Cardiac muscle cell (in vitro differentiated cells and primary cell): ENCODE results near the gene SMYD3. TPM values are rescaled to one million over a fixed set of nuclear protein-coding genes. Genes with fewer than 3 reads are reported as not detected.
A peak's percentile ranks its signal among the peaks of the same experiment; 100 is the strongest.

Experiments
- DNase-seq, 2 donors: peaks; one replicate each; pipeline versions ENCODE4 v3.0.0 to v3.0.0-alpha.2; 2010 to 2017; ENCODE audit warnings: low read depth in 1 of 2, low spot score in 1 of 2
- H3K27ac ChIP-seq: fragments of 200-600 bp; sonication (generic); 2 replicates; pipeline ENCODE4 v1.5.1; 2016
- H3K27me3 ChIP-seq: fragments of 200-600 bp; sonication (generic); 2 replicates; pipeline ENCODE4 v1.6.0; 2016; ENCODE audit warnings: control low read depth
- H3K36me3 ChIP-seq: fragments of 200-600 bp; sonication (generic); 2 replicates; pipeline ENCODE4 v1.5.1; 2016; ENCODE audit warnings: control low read depth
- H3K4me1 ChIP-seq: fragments of 200-600 bp; sonication (generic); 2 replicates; pipeline ENCODE4 v1.8.1; 2017; ENCODE audit warnings: low read depth, mild to moderate bottlenecking, mixed run types
- H3K4me3 ChIP-seq: fragments of 200-600 bp; sonication (generic); 2 replicates; pipeline ENCODE4 v1.5.1; 2016; ENCODE audit warnings: mild to moderate bottlenecking
- H3K9me3 ChIP-seq: fragments of 200-600 bp; sonication (generic); 2 replicates; pipeline ENCODE4 v1.5.1; 2017; ENCODE audit warnings: low read depth, mild to moderate bottlenecking, control low read depth
- polyA plus RNA-seq: library from polyadenylated mRNA; unstranded; fragments of >200 nt; fragmentation: Nextera tagmentation; extraction: Ambion mirVana; gene quantifications from 2 replicates; pipeline ENCODE4 v1.2.1, GENCODE V29; 2016
- total RNA-seq: library from RNA; depleted of rRNA; stranded (reverse); fragments of >200 nt; gene quantifications from 2 replicates; pipeline ENCODE4 v1.2.3, GENCODE V29; 2016
- TF ChIP-seq, protein P1 (sequence below): IDR thresholded peaks from 2 replicates; pipeline ENCODE4 v1.5.1; 2012; ENCODE audit warnings: low read depth, mild to moderate bottlenecking, low read length

Gene SMYD3
- total and polyA plus RNA-seq, 2 experiments from 2014 or later, result 47.2 to 50.8 TPM

DNA sequence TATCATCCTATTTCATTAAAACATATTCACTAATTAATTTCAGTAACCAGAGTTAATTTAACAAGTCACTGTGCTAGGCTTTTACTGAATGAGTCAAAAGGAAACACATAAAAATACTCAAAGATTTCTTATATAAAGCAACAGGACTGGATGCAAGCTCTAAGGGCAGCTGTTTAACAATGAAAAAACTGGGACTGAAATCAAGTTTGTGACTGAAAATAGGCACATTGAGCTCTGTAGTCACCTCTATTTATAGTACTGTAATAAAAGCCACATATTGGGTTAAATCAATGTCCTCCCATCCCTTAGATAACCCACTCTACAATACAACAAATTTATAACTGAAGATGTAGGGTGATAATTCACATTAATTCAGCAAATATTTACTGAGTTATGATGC lies 52.4 kb downstream of the SMYD3 start:
- no peaks in the 10 kb centered on the region for H3K9me3 ChIP-seq
- H3K4me3 ChIP-seq, result no peak overlapping the region
- DNase-seq, result no peak
- peaks cover 5% of the 10 kb centered on the region for H3K4me1 ChIP-seq
- TF ChIP-seq, protein P1, sequence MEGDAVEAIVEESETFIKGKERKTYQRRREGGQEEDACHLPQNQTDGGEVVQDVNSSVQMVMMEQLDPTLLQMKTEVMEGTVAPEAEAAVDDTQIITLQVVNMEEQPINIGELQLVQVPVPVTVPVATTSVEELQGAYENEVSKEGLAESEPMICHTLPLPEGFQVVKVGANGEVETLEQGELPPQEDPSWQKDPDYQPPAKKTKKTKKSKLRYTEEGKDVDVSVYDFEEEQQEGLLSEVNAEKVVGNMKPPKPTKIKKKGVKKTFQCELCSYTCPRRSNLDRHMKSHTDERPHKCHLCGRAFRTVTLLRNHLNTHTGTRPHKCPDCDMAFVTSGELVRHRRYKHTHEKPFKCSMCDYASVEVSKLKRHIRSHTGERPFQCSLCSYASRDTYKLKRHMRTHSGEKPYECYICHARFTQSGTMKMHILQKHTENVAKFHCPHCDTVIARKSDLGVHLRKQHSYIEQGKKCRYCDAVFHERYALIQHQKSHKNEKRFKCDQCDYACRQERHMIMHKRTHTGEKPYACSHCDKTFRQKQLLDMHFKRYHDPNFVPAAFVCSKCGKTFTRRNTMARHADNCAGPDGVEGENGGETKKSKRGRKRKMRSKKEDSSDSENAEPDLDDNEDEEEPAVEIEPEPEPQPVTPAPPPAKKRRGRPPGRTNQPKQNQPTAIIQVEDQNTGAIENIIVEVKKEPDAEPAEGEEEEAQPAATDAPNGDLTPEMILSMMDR, result no peak
- H3K27ac ChIP-seq, result no peak overlapping the region
- no peaks in the 10 kb centered on the region for H3K36me3 ChIP-seq
- no peaks in the 10 kb centered on the region for H3K27me3 ChIP-seq

DNA sequence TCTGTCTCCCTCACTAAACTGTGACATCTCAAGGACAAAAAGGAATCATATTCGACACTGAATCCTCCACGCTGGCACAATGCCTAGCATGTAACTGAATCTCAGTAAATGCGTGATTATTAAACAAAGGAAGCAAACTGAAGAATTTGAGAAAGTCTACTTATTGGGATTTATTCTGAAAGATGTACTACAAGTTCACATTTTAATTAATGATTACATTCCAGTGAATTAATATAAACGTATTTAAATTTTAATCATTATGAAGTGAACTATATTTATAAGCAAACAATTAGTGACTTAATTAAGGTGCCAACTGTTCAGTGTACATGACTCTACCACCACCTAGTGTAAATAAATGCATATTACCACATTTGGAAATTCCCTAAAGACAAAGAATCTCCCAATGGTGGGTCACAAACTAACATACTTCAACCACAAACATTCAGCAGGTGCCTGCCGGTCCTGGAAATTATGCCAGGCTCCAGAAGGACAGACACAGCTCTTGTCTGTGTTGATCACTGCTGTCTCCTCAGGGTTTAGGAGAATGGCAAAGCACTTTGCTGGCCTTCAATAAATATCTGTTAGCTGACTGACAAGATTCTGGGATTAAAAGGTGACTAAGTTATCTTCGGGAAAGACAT lies 56.3 kb downstream of the SMYD3 start:
- Histone ChIP-seq H3K4me1 (peaks cover 9% of the 10 kb centered on the region), H3K9me3 (no peaks in the 10 kb centered on the region), H3K36me3 (no peaks in the 10 kb centered on the region), H3K4me3 (no peak overlapping the region), H3K27me3 (no peaks in the 10 kb centered on the region), H3K27ac (no peak overlapping the region)
- TF ChIP-seq, protein P1, result peak; percentile 59
- peak; percentile 26 to 54 for DNase-seq

DNA sequence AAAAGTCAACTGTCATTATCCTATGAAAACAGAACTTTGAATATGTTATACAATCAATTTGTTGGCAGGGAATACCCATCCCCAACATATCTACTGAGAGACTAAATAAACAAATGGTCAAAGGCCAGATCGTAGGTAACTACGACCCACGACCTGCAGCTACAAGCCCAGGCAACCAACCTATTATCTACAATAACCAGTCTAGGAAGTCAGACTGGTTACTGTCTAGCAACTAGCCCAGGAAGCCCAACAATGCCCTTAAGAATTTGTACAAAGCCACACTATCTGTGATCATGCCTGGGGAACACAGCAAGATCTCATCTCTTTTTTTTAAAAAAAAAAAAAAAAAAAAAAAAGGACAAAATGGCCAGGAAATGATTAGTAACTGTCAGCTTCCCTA lies 58.7 kb downstream of the SMYD3 start:
- H3K27ac ChIP-seq, result no peak overlapping the region
- TF ChIP-seq, protein P1, result no peak
- H3K4me3 ChIP-seq, result no peak overlapping the region
- H3K9me3 ChIP-seq, result no peaks in the 10 kb centered on the region
- peaks cover 22% of the 10 kb centered on the region for H3K4me1 ChIP-seq
- no peaks in the 10 kb centered on the region for H3K36me3 ChIP-seq
- DNase-seq, result no peak
- no peaks in the 10 kb centered on the region for H3K27me3 ChIP-seq

DNA sequence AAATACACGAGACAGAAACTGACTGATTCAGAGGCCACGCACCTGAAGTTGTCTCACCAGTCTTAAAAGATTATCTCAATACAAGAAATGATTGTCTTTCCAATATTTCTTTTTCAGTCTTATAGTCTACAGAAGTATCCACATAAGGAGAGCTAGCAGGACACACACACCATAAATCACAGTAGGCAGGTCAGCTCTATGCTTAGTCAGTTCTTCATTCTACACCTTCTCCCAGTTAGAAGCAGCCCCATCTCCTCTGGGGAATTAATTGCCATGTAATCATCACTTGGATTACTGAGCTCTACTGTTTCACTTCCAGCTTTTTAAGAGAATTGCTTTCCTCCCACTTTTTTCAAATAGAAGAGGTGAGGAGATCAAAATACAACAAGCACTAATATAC lies 59.6 kb downstream of the SMYD3 start:
- TF ChIP-seq, protein P1, result no peak
- H3K9me3 ChIP-seq, result no peaks in the 10 kb centered on the region
- no peak overlapping the region for H3K27ac ChIP-seq
- no peak overlapping the region for H3K4me3 ChIP-seq
- no peak for DNase-seq
- H3K27me3 ChIP-seq, result no peaks in the 10 kb centered on the region
- no peaks in the 10 kb centered on the region for H3K36me3 ChIP-seq
- peaks cover 22% of the 10 kb centered on the region for H3K4me1 ChIP-seq

DNA sequence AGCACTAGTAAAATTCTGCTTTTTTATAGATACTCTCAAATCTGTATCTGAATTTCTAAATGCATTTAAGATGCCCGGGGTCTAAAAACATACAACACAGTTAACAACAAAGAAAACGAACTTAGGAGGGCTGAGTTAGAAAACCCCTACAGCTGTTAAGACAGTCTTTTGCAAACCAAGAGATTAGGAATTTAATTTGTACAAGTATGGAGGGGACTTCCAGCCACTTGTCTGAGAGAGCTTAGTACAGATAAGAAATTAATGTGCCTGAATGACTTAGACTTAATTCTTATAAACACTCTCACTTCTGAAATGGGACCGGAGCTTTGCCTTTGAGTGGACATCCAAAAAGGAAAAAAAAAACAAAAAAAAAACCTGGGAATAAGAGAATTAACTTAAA lies 61.6 kb downstream of the SMYD3 start:
- Histone ChIP-seq H3K9me3 (no peaks in the 10 kb centered on the region), H3K27me3 (no peaks in the 10 kb centered on the region), H3K27ac (peak overlapping the region; percentile 13), H3K4me3 (no peak overlapping the region), H3K4me1 (peaks cover 22% of the 10 kb centered on the region), H3K36me3 (no peaks in the 10 kb centered on the region)
- no peak for DNase-seq
- TF ChIP-seq, protein P1, result no peak
